Body of pancreas (tissue), 4 donors: ENCODE measurements around the gene GPR18.

ENCODE experiments used
- CTCF ChIP-seq, 7 experiments: fragments of 450-650 bp in 4 of 7; fragments of 200-600 bp in 3 of 7; sonication (generic) in 3 of 7; IDR thresholded peaks; one replicate each; pipeline ENCODE4 v1.5.1; 2016 to 2019; ENCODE audit warnings: antibody characterized with exemption in 7 of 7
- POLR2A ChIP-seq, 3 donors: fragments of 450-650 bp; IDR thresholded peaks; one replicate each; pipeline ENCODE4 v1.6.1; 2016; ENCODE audit warnings: antibody characterized with exemption in 3 of 3, mild to moderate bottlenecking in 2 of 3

GRCh38 chr13:99256709-99257108 is 1.5 kb downstream of the GPR18 start:
- TF ChIP-seq CTCF (IDR thresholded peaks at IDR 0.05), result no peak
- TF ChIP-seq POLR2A (IDR thresholded peaks at IDR 0.05), result no peak
